GM23248 (cell line): Measurements from ENCODE around the gene CCDC69. TPM values are rescaled to one million over a fixed set of nuclear protein-coding genes. Genes with fewer than 3 reads are reported as not detected.
"Not testable (repeated sequence)": the region's sequence is repeated elsewhere in the genome, so short reads cannot be mapped to it uniquely, and the experiment has no call there.

ENCODE experiments used
- DNase-seq: peaks from one replicate; pipeline ENCODE4 v3.0.0-alpha.2; 2015
- H2AFZ ChIP-seq: fragments of 200-600 bp; sonication (generic); 2 replicates; pipeline ENCODE4 v1.6.1; 2016; ENCODE audit warnings: antibody characterized with exemption
- H3F3A ChIP-seq: fragments of 200-600 bp; sonication (generic); 2 replicates; pipeline ENCODE4 v1.6.1; 2016; ENCODE audit warnings: mild to moderate bottlenecking, antibody characterized with exemption, mixed run types; ENCODE audit not compliant: insufficient read depth
- H3K27ac ChIP-seq: fragments of 200-600 bp; sonication (generic); 2 replicates; pipeline ENCODE4 v1.5.1; 2016; ENCODE audit warnings: mild to moderate bottlenecking
- H3K27me3 ChIP-seq: fragments of 200-600 bp; sonication (generic); replicated peaks from 2 replicates; pipeline ENCODE4 v1.6.1; 2016; ENCODE audit warnings: mild to moderate bottlenecking; ENCODE audit not compliant: insufficient read depth
- H3K36me3 ChIP-seq: fragments of 200-600 bp; sonication (generic); 2 replicates; pipeline ENCODE4 v1.6.1; 2016; ENCODE audit warnings: low read depth, mild to moderate bottlenecking
- H3K4me1 ChIP-seq: fragments of 200-600 bp; sonication (generic); 2 replicates; pipeline ENCODE4 v1.6.1; 2016; ENCODE audit warnings: mild to moderate bottlenecking; ENCODE audit not compliant: insufficient read depth
- H3K4me2 ChIP-seq: fragments of 200-600 bp; sonication (generic); one replicate; pipeline ENCODE4 v1.6.1; 2016; ENCODE audit warnings: mild to moderate bottlenecking; ENCODE audit not compliant: unreplicated experiment
- H3K4me3 ChIP-seq: fragments of 200-600 bp; sonication (generic); 2 replicates; pipeline ENCODE4 v1.5.1; 2016; ENCODE audit warnings: mild to moderate bottlenecking
- H3K79me2 ChIP-seq: fragments of 200-600 bp; sonication (generic); 2 replicates; pipeline ENCODE4 v1.6.1; 2016; ENCODE audit warnings: mild to moderate bottlenecking; ENCODE audit not compliant: insufficient read depth
- H3K9ac ChIP-seq: fragments of 200-600 bp; sonication (generic); 2 replicates; pipeline ENCODE4 v1.6.1; 2016; ENCODE audit warnings: mild to moderate bottlenecking
- H3K9me2 ChIP-seq: fragments of 200-600 bp; sonication (generic); 2 replicates; pipeline ENCODE4 v1.6.1; 2016; ENCODE audit warnings: mixed run types, mild to moderate bottlenecking, moderate library complexity; ENCODE audit not compliant: insufficient read depth
- H3K9me3 ChIP-seq: fragments of 200-600 bp; sonication (generic); one replicate; pipeline ENCODE4 v1.6.1; 2017; ENCODE audit warnings: low read depth
- H4K20me1 ChIP-seq: fragments of 200-600 bp; sonication (generic); 2 replicates; pipeline ENCODE4 v1.6.0; 2016; ENCODE audit not compliant: insufficient read depth
- EZH2 ChIP-seq: fragments of 200-600 bp; sonication (generic); IDR thresholded peaks from 2 replicates; pipeline ENCODE4 v1.6.1; 2018; ENCODE audit warnings: antibody characterized with exemption, mild to moderate bottlenecking; ENCODE audit not compliant: insufficient read depth, poor library complexity, severe bottlenecking
- EZH2phosphoT487 ChIP-seq: fragments of 200-600 bp; sonication (generic); IDR thresholded peaks from 2 replicates; pipeline ENCODE4 v1.6.1; 2018; ENCODE audit warnings: antibody characterized with exemption, moderate library complexity, mild to moderate bottlenecking, low read depth; ENCODE audit not compliant: insufficient read depth
- WGBS, 2 experiments: methylation state at CpG; one replicate each; pipeline ENCODE4 v1.1.6; 2015 to 2017; ENCODE audit warnings: low lambda C conversion rate in 2 of 2, low coverage in 1 of 2; ENCODE audit errors: missing lambda C conversion rate in 2 of 2; 5-methylcytosine and 5-hydroxymethylcytosine counted together
- in situ Hi-C: fragments of 300-500 bp; cut with MboI; formaldehyde crosslinking; loops from 2 replicates; pipeline ENCODE4 v1.15.0; 2020
- polyA plus RNA-seq: library from polyadenylated mRNA; unstranded; fragments of >200 nt; fragmentation: Nextera tagmentation; extraction: Ambion mirVana; gene quantifications from 2 replicates; pipeline ENCODE4 v1.2.1, GENCODE V29; 2016
- total RNA-seq: library from RNA; depleted of rRNA; stranded (reverse); fragments of >200 nt; shearing (Covaris generic); gene quantifications from 2 replicates; pipeline ENCODE4 v1.2.3, GENCODE V29; 2014

CCDC69 gene
- total and polyA plus RNA-seq, 2 experiments from 2014 or later = 0.54 to 0.56 TPM

- Histone ChIP-seq H3F3A (no peaks in the 10 kb centered on the region), H3K9me3 (no peaks in the 10 kb centered on the region), H3K4me1 (no peaks in the 10 kb centered on the region), H3K4me3 (no peak overlapping the region), H2AFZ (no peak overlapping the region), H3K4me2 (no peak overlapping the region), H3K27me3 (no peaks in the 10 kb centered on the region), H3K27ac (no peak overlapping the region), H3K9me2 (no peaks in the 10 kb centered on the region), H3K9ac (no peak overlapping the region), H4K20me1 (no peaks in the 10 kb centered on the region), H3K79me2 (no peaks in the 10 kb centered on the region), H3K36me3 (no peaks in the 10 kb centered on the region)
- no peak for TF ChIP-seq EZH2
- TF ChIP-seq EZH2phosphoT487 = no peak
- in situ Hi-C loops = no loop called here
- DNase-seq = no peak
- WGBS, 2 experiments = 80 to 89% methylated on average over 1 of the region's 1 CpG
Measured at GRCh38 chr5:151178372-151178771, 45.5 kb downstream of the CCDC69 start.

- in situ Hi-C loops, H3K36me3 ChIP-seq, DNase-seq, H3F3A ChIP-seq, H3K79me2 ChIP-seq, H3K27me3 ChIP-seq, H3K4me1 ChIP-seq, H3K27ac ChIP-seq, H3K4me2 ChIP-seq, H3K4me3 ChIP-seq, H4K20me1 ChIP-seq, H2AFZ ChIP-seq, H3K9me2 ChIP-seq, H3K9me3 ChIP-seq, H3K9ac ChIP-seq: not testable (repeated sequence)
- 84 to 87% methylated on average over 5 of the region's 5 CpGs for WGBS, 2 experiments
Measured at GRCh38 chr5:151176268-151176667, 47.6 kb downstream of the CCDC69 start.

- H3K79me2 ChIP-seq = no peaks in the 10 kb centered on the region
- H3K9me3 ChIP-seq = no peaks in the 10 kb centered on the region
- H3F3A ChIP-seq = no peaks in the 10 kb centered on the region
- H2AFZ ChIP-seq = no peak overlapping the region
- DNase-seq = peak; percentile 54
- no peaks in the 10 kb centered on the region for H3K9me2 ChIP-seq
- 25 to 27% methylated on average over 11 to 15 of the region's 15 CpGs for WGBS, 2 experiments
- peak overlapping the region; percentile 57 for H3K4me3 ChIP-seq
- TF ChIP-seq EZH2phosphoT487 (no peak), EZH2 (no peak)
- in situ Hi-C loops = no loop called here
- no peak overlapping the region for H3K9ac ChIP-seq
- H3K27ac ChIP-seq = no peak overlapping the region
- no peaks in the 10 kb centered on the region for H3K27me3 ChIP-seq
- H3K36me3 ChIP-seq = no peaks in the 10 kb centered on the region
- no peak overlapping the region for H3K4me2 ChIP-seq
- no peaks in the 10 kb centered on the region for H4K20me1 ChIP-seq
- no peaks in the 10 kb centered on the region for H3K4me1 ChIP-seq
Measured at GRCh38 chr5:151174612-151175101, 49.2 kb downstream of the CCDC69 start.

GRCh38 chr5:151173711-151174611, 49.9 kb downstream of the CCDC69 start:
- Histone ChIP-seq H3K27me3 (no peaks in the 10 kb centered on the region), H3K9ac (no peak overlapping the region), H3K9me3 (no peaks in the 10 kb centered on the region), H2AFZ (no peak overlapping the region), H3K4me1 (no peaks in the 10 kb centered on the region), H4K20me1 (no peaks in the 10 kb centered on the region), H3K9me2 (no peaks in the 10 kb centered on the region), H3K4me3 (peak overlapping the region; percentile 57), H3F3A (no peaks in the 10 kb centered on the region), H3K36me3 (no peaks in the 10 kb centered on the region), H3K79me2 (no peaks in the 10 kb centered on the region), H3K4me2 (no peak overlapping the region), H3K27ac (no peak overlapping the region)
- in situ Hi-C loops = no loop called here
- no peak for DNase-seq
- no peak for TF ChIP-seq EZH2phosphoT487
- no peak for TF ChIP-seq EZH2
- WGBS, 2 experiments = 79 to 84% methylated on average over 11 of the region's 11 CpGs
